GM12801 (cell line): ENCODE results near the gene PLCG2.

Experiments
- TF ChIP-seq, protein P1 (sequence below): IDR thresholded peaks from one replicate; pipeline ENCODE4 v1.5.1; 2011; ENCODE audit warnings: control low read depth; ENCODE audit not compliant: insufficient read length; ENCODE audit errors: extremely low read depth

Gene PLCG2

DNA sequence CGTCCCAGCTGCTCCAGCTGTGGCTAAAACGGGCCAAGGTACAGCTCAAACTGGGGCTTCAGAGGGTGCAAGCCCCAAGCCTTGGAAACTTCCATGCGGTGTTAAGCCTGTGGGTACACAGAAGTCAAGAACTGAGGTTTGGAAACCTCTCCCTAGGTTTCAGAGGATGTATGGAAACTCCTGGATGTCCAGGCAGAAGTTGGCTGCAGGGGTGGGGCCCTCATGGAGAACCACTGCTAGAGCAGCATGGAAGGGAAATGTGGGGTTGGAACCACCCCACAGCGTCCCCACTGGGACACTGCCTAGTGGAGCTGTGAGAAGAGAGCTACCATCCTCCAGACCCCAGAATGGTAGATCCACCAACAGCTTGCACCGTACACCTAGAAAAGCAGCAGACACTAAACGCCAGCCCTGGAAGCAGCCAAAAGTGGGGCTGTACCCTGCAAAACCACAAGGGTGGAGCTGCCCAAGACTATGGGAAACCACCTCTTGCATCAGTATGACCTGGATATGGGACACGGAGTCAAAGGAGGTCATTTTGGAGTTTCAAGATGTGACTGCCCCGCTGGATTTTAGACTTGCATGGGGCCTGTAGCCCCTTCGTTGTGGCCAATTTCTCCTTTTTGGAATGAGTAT is 230.0 kb downstream of the PLCG2 start:
- TF ChIP-seq, protein P1, sequence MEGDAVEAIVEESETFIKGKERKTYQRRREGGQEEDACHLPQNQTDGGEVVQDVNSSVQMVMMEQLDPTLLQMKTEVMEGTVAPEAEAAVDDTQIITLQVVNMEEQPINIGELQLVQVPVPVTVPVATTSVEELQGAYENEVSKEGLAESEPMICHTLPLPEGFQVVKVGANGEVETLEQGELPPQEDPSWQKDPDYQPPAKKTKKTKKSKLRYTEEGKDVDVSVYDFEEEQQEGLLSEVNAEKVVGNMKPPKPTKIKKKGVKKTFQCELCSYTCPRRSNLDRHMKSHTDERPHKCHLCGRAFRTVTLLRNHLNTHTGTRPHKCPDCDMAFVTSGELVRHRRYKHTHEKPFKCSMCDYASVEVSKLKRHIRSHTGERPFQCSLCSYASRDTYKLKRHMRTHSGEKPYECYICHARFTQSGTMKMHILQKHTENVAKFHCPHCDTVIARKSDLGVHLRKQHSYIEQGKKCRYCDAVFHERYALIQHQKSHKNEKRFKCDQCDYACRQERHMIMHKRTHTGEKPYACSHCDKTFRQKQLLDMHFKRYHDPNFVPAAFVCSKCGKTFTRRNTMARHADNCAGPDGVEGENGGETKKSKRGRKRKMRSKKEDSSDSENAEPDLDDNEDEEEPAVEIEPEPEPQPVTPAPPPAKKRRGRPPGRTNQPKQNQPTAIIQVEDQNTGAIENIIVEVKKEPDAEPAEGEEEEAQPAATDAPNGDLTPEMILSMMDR, result no peak

GRCh38 chr16:82010649-82011048 is 231.6 kb downstream of the PLCG2 start:
- TF ChIP-seq, protein P1, result no peak

DNA sequence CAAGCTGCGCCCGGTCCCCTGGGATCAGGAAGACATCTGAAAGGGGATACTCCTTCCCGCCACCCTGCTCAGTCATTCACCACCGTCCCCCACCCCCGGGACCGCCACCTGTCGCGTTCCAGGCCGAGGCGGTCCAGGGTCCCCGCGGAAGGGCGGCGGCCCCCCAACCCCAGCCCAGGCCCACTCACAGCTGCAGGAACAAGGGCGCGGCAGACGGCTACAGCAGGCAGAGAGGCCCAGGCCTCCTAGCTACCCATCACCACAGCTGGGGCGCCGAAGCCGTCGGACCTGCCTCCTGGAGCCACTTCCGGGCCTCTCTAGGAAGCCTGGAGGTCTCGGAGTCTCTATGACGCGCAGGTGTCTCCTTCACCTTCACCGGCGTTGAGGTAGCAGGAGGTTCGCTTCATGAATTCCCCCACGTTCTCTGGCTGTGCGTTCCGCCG is 232.1 kb downstream of the PLCG2 start, which contains the start of gene SDR42E1:
TSS of gene SDR42E1 (minus strand) at position 272 of the 443 bp plus-strand sequence. CDS start 10,612 bp downstream, outside the sequence.
- TF ChIP-seq, protein P1, result no peak
